VCaP (cell line): Measurements from ENCODE around the gene NCK2.

Source experiments
- H3K27ac ChIP-seq: fragments of 450-650 bp; 2 replicates; pipeline ENCODE4 v1.5.1; 2017
- TF ChIP-seq, protein P1 (sequence below): fragments of 450-650 bp; conservative IDR thresholded peaks from 2 replicates; pipeline ENCODE4 v1.5.1; 2017; ENCODE audit warnings: mild to moderate bottlenecking, moderate library complexity

Gene NCK2

GRCh38 chr2:105813045-105813315, 68.3 kb downstream of the NCK2 start:
- H3K27ac ChIP-seq: no peak overlapping the region
- TF ChIP-seq, protein P1, sequence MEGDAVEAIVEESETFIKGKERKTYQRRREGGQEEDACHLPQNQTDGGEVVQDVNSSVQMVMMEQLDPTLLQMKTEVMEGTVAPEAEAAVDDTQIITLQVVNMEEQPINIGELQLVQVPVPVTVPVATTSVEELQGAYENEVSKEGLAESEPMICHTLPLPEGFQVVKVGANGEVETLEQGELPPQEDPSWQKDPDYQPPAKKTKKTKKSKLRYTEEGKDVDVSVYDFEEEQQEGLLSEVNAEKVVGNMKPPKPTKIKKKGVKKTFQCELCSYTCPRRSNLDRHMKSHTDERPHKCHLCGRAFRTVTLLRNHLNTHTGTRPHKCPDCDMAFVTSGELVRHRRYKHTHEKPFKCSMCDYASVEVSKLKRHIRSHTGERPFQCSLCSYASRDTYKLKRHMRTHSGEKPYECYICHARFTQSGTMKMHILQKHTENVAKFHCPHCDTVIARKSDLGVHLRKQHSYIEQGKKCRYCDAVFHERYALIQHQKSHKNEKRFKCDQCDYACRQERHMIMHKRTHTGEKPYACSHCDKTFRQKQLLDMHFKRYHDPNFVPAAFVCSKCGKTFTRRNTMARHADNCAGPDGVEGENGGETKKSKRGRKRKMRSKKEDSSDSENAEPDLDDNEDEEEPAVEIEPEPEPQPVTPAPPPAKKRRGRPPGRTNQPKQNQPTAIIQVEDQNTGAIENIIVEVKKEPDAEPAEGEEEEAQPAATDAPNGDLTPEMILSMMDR: no peak

DNA sequence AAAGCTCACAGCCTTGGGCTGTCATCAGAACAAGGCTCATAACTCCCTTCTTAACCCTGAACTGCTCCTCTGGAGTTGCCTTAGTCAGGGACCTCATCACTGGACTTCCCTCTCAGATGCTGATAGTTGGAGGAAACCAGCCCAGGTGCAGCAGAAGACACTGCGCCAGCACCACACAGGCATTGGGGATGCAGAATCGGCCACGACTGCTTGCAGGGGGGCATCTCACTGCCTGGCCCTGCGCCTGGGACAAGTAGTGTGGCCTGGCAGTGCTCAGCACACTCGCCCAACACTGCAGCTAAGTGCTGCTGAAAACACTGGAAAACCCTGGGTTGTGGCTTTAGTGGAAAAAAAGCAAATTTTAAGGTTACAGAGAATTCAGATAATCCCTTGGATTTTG, 68.7 kb downstream of the NCK2 start:
- TF ChIP-seq, protein P1: no peak
- no peak overlapping the region for H3K27ac ChIP-seq

DNA sequence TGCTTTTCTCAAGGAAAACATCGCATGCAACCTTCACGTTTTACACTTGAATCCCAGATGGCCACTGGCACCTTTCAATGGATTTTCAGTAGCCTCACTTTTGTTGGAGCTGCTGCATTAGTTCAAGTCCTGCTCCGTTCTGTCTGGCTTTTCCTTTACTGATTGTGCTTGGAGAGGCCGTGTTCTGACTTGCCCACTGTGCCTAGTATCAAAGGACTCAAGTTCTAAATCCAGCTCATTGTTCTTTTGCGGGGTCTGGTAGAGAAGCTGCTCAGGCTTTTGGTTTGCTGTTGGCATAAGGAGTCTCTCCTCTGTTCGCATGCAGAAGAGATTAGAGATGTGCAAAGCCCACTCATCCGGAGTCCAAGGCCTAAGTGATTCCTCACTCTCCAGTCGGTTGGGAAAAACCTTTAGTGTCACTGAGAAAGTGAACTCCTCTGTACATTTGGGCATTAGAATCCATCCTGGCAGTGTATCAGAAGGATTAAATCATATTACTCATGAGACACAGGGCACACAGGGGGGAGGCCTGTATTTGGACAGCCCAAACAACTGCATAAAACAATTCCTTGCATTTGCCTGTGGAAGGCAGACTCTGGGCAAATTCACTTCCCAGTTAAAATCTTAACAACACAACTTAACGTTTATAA, 69.7 kb downstream of the NCK2 start:
- no peak overlapping the region for H3K27ac ChIP-seq
- TF ChIP-seq, protein P1: no peak

DNA sequence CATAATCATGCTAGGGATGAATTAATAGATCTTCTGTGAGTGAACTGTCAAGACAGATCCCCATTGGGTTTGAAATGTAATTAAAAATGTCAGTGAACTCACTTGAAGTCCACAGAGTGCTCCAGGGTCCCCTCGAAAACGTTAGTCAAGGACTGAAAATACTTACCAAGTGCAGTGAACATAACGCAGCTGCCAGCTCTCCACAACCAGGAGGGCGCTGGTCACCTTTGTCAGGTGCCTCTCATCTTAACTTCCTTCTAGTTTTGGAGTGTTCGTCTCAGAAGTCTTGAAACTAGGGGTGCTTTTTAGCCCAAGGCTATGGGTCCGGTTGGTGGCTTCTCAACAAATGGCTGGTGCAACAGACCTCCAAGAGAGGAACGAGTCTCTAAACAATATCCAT, 70.7 kb downstream of the NCK2 start:
- no peak overlapping the region for H3K27ac ChIP-seq
- TF ChIP-seq, protein P1: no peak

GRCh38 chr2:105820151-105820550, 75.4 kb downstream of the NCK2 start:
- H3K27ac ChIP-seq: no peak overlapping the region
- TF ChIP-seq, protein P1: no peak

- H3K27ac ChIP-seq: no peak overlapping the region
- TF ChIP-seq, protein P1: no peak
Observed at GRCh38 chr2:105820691-105821090, 76.0 kb downstream of the NCK2 start.

DNA sequence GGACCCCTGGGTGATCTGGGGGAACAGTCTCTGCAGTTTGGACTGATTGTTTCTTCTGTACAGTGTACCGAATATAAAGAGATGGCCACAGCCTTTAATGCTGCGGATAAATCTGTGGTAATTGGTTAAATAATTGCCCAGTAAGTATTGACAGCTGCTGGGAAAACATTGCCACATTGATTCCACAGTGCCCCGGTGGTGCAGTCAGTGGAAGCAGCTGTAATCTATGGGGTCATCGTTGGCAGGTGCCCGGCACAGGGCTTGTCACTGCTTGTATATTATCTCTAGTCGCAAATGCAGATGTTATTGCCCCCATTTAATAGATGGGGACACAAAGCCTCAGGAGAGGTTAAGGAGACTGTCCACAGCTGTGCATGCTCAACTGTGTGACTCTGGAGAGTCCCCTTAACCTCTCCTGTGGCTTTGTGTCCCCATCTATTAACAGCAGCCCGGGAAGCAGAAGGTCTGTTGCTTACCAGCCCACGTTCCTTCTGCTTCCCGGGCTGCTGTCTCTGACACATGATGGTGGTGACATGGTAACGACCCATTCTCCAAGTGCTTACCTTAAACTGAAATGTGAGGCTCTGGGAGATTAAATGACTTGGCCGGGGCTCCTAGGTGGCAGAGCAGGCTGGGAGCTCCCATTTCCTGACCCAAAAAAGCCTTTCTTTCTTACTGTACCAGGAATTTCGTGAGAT, 76.9 kb downstream of the NCK2 start:
- H3K27ac ChIP-seq: no peak overlapping the region

More for the DNA sequence above, 76.9 kb downstream of the NCK2 start:
- TF ChIP-seq, protein P1: no peak
